Adipocyte (in vitro differentiated cells): ENCODE data around the gene GPX5.

Source experiments
- DNase-seq: peaks from one replicate; pipeline ENCODE4 v3.0.0-alpha.2; 2015; ENCODE audit warnings: low read depth
- H3K27me3 ChIP-seq: replicated peaks from 2 replicates; pipeline ENCODE4 v1.7.0; 2013; ENCODE audit warnings: mild to moderate bottlenecking, low read length, moderate library complexity; ENCODE audit not compliant: control insufficient read depth, insufficient read depth
- H3K36me3 ChIP-seq: 2 replicates; pipeline ENCODE4 v1.7.0; 2013; ENCODE audit warnings: low read length, mild to moderate bottlenecking, moderate library complexity; ENCODE audit not compliant: control insufficient read depth, insufficient read depth, severe bottlenecking
- H3K4me1 ChIP-seq: 2 replicates; pipeline ENCODE4 v1.7.0; 2013; ENCODE audit warnings: mild to moderate bottlenecking, low read length, moderate library complexity; ENCODE audit not compliant: control insufficient read depth, insufficient read depth
- H3K4me3 ChIP-seq: 2 replicates; pipeline ENCODE4 v1.7.0; 2013; ENCODE audit warnings: mild to moderate bottlenecking, low read length, moderate library complexity
- H3K9ac ChIP-seq: 2 replicates; pipeline ENCODE4 v1.7.0; 2013; ENCODE audit warnings: mild to moderate bottlenecking, low read length, moderate library complexity
- H3K9me3 ChIP-seq: 2 replicates; pipeline ENCODE4 v1.7.0; 2013; ENCODE audit warnings: mild to moderate bottlenecking, low read length, moderate library complexity; ENCODE audit not compliant: control insufficient read depth

Gene GPX5

GRCh38 chr6:28517964-28518363 lies 7.7 kb upstream of the GPX5 start:
- peaks cover 29% of the 10 kb centered on the region for H3K27me3 ChIP-seq
- no peaks in the 10 kb centered on the region for H3K36me3 ChIP-seq
- no peak for DNase-seq
- no peak overlapping the region for H3K9ac ChIP-seq
- H3K9me3 ChIP-seq, result no peaks in the 10 kb centered on the region
- no peak overlapping the region for H3K4me3 ChIP-seq
- no peaks in the 10 kb centered on the region for H3K4me1 ChIP-seq

- H3K4me3 ChIP-seq, result no peak overlapping the region
- no peaks in the 10 kb centered on the region for H3K9me3 ChIP-seq
- no peaks in the 10 kb centered on the region for H3K4me1 ChIP-seq
- DNase-seq, result no peak
- no peak overlapping the region for H3K9ac ChIP-seq
- H3K27me3 ChIP-seq, result peaks cover 32% of the 10 kb centered on the region
- H3K36me3 ChIP-seq, result no peaks in the 10 kb centered on the region
Measured at GRCh38 chr6:28522594-28523240, 3.0 kb upstream of the GPX5 start.

GRCh38 chr6:28523241-28523622 lies 2.4 kb upstream of the GPX5 start:
- H3K4me1 ChIP-seq, result no peaks in the 10 kb centered on the region
- no peaks in the 10 kb centered on the region for H3K36me3 ChIP-seq
- peaks cover 32% of the 10 kb centered on the region for H3K27me3 ChIP-seq
- DNase-seq, result no peak
- H3K9me3 ChIP-seq, result no peaks in the 10 kb centered on the region
- H3K9ac ChIP-seq, result no peak overlapping the region
- no peak overlapping the region for H3K4me3 ChIP-seq

GRCh38 chr6:28530777-28531176 lies 5.1 kb downstream of the GPX5 start:
- no peaks in the 10 kb centered on the region for H3K9me3 ChIP-seq
- H3K4me1 ChIP-seq, result no peaks in the 10 kb centered on the region
- H3K36me3 ChIP-seq, result no peaks in the 10 kb centered on the region
- H3K4me3 ChIP-seq, result no peak overlapping the region
- H3K9ac ChIP-seq, result no peak overlapping the region
- H3K27me3 ChIP-seq, result peaks cover 32% of the 10 kb centered on the region
- no peak for DNase-seq

- H3K36me3 ChIP-seq, result no peaks in the 10 kb centered on the region
- H3K4me1 ChIP-seq, result no peaks in the 10 kb centered on the region
- peaks cover 27% of the 10 kb centered on the region for H3K27me3 ChIP-seq
- no peak overlapping the region for H3K9ac ChIP-seq
- no peak for DNase-seq
- no peak overlapping the region for H3K4me3 ChIP-seq
- no peaks in the 10 kb centered on the region for H3K9me3 ChIP-seq
Measured at GRCh38 chr6:28531479-28532128, 5.9 kb downstream of the GPX5 start.

GRCh38 chr6:28534306-28534705 lies 8.6 kb downstream of the GPX5 start:
- no peak for DNase-seq
- H3K9me3 ChIP-seq, result no peaks in the 10 kb centered on the region
- H3K4me3 ChIP-seq, result no peak overlapping the region
- no peaks in the 10 kb centered on the region for H3K36me3 ChIP-seq
- peaks cover 27% of the 10 kb centered on the region for H3K27me3 ChIP-seq
- no peaks in the 10 kb centered on the region for H3K4me1 ChIP-seq
- no peak overlapping the region for H3K9ac ChIP-seq

GRCh38 chr6:28534875-28535274 lies 9.2 kb downstream of the GPX5 start:
- Histone ChIP-seq H3K36me3 (no peaks in the 10 kb centered on the region), H3K27me3 (peaks cover 27% of the 10 kb centered on the region), H3K4me1 (no peaks in the 10 kb centered on the region), H3K9ac (no peak overlapping the region), H3K9me3 (no peaks in the 10 kb centered on the region), H3K4me3 (no peak overlapping the region)
- no peak for DNase-seq

- Histone ChIP-seq H3K9me3 (no peaks in the 10 kb centered on the region), H3K9ac (no peak overlapping the region), H3K4me1 (no peaks in the 10 kb centered on the region), H3K36me3 (no peaks in the 10 kb centered on the region), H3K4me3 (peak overlapping the region; percentile 36), H3K27me3 (peaks cover 13% of the 10 kb centered on the region)
- DNase-seq, result peak; percentile 42
Measured at GRCh38 chr6:28537065-28537464, 11.4 kb downstream of the GPX5 start.

- no peak for DNase-seq
- Histone ChIP-seq H3K4me3 (no peak overlapping the region), H3K9ac (no peak overlapping the region), H3K4me1 (no peaks in the 10 kb centered on the region), H3K9me3 (no peaks in the 10 kb centered on the region), H3K27me3 (peaks cover 8% of the 10 kb centered on the region), H3K36me3 (no peaks in the 10 kb centered on the region)
Measured at GRCh38 chr6:28537509-28538140, 11.9 kb downstream of the GPX5 start.

- H3K4me3 ChIP-seq, result no peak overlapping the region
Measured at GRCh38 chr6:28541996-28542395, 16.3 kb downstream of the GPX5 start.

GRCh38 chr6:28542440-28543296 lies 17.0 kb downstream of the GPX5 start:
- H3K9ac ChIP-seq, result no peak overlapping the region
- no peaks in the 10 kb centered on the region for H3K9me3 ChIP-seq
- no peaks in the 10 kb centered on the region for H3K27me3 ChIP-seq
- H3K4me3 ChIP-seq, result no peak overlapping the region
- peak; percentile 84 for DNase-seq
- H3K4me1 ChIP-seq, result peaks cover 8% of the 10 kb centered on the region
- no peaks in the 10 kb centered on the region for H3K36me3 ChIP-seq

More at GRCh38 chr6:28541996-28542395, 16.3 kb downstream of the GPX5 start:
- H3K9ac ChIP-seq, result no peak overlapping the region
- no peaks in the 10 kb centered on the region for H3K9me3 ChIP-seq
- no peak for DNase-seq
- H3K27me3 ChIP-seq, result no peaks in the 10 kb centered on the region
- no peaks in the 10 kb centered on the region for H3K36me3 ChIP-seq
- peaks cover 8% of the 10 kb centered on the region for H3K4me1 ChIP-seq
